Astrocyte (in vitro differentiated cells and primary cell): ENCODE data around the gene MUS81. TPM values are rescaled to one million over a fixed set of nuclear protein-coding genes. Genes with fewer than 3 reads are reported as not detected.

Experiments
- DNase-seq: peaks from one replicate; pipeline ENCODE4 v3.0.0-alpha.2; 2010; ENCODE audit warnings: low read depth
- FAIRE-seq: peaks from 2 replicates; lab custom pipeline; 2011; peaks lifted over from hg19 to GRCh38; lab: Jason Lieb, UNC
- H2AFZ ChIP-seq: 2 replicates; pipeline ENCODE4 v1.6.0; 2012; ENCODE audit warnings: low read depth, low read length, inconsistent platforms
- H3K27ac ChIP-seq: 2 replicates; pipeline ENCODE4 v1.5.1; 2011; ENCODE audit warnings: low read depth, low read length, inconsistent platforms
- H3K27me3 ChIP-seq: 2 replicates; pipeline ENCODE4 v1.6.0; 2011; ENCODE audit warnings: low read length, inconsistent platforms; ENCODE audit not compliant: insufficient read depth
- H3K36me3 ChIP-seq: 2 replicates; pipeline ENCODE4 v1.5.1; 2011; ENCODE audit warnings: low read length, inconsistent platforms; ENCODE audit not compliant: insufficient read depth
- H3K4me1 ChIP-seq: 2 replicates; pipeline ENCODE4 v1.5.1; 2011; ENCODE audit warnings: low read length, inconsistent platforms; ENCODE audit not compliant: insufficient read depth
- H3K4me2 ChIP-seq: 2 replicates; pipeline ENCODE4 v1.6.0; 2012; ENCODE audit warnings: low read length, inconsistent platforms
- H3K4me3 ChIP-seq: 2 replicates; pipeline ENCODE4 v1.5.1; 2011; ENCODE audit warnings: low read depth, mild to moderate bottlenecking, low read length, inconsistent platforms; ENCODE audit not compliant: insufficient read depth
- H3K79me2 ChIP-seq: 2 replicates; pipeline ENCODE4 v1.6.0; 2012; ENCODE audit warnings: mild to moderate bottlenecking, low read length, inconsistent platforms; ENCODE audit not compliant: insufficient read depth
- H3K9ac ChIP-seq: 2 replicates; pipeline ENCODE4 v1.6.0; 2012; ENCODE audit warnings: mild to moderate bottlenecking, low read length, inconsistent platforms
- H3K9me3 ChIP-seq: 2 replicates; pipeline ENCODE4 v1.5.1; 2012; ENCODE audit warnings: low read depth, mild to moderate bottlenecking, low read length, inconsistent platforms; ENCODE audit not compliant: insufficient read depth
- H4K20me1 ChIP-seq: 2 replicates; pipeline ENCODE4 v1.6.0; 2012; ENCODE audit warnings: low read length, inconsistent platforms; ENCODE audit not compliant: insufficient read depth
- H3K27ac Mint-ChIP-seq: one replicate; pipeline ENCODE4 v1.8.0; 2021; ENCODE audit warnings: mild to moderate bottlenecking, mixed read lengths; ENCODE audit not compliant: unreplicated experiment
- H3K27me3 Mint-ChIP-seq: one replicate; pipeline ENCODE4 v1.8.0; 2021; ENCODE audit warnings: low read depth, mixed read lengths; ENCODE audit not compliant: unreplicated experiment
- H3K36me3 Mint-ChIP-seq: one replicate; pipeline ENCODE4 v1.8.0; 2021; ENCODE audit warnings: low read depth, mixed read lengths; ENCODE audit not compliant: unreplicated experiment
- H3K4me1 Mint-ChIP-seq: one replicate; pipeline ENCODE4 v1.8.0; 2021; ENCODE audit warnings: low read depth, mixed read lengths; ENCODE audit not compliant: unreplicated experiment
- H3K4me3 Mint-ChIP-seq: one replicate; pipeline ENCODE4 v1.8.0; 2021; ENCODE audit warnings: mild to moderate bottlenecking, moderate library complexity, mixed read lengths; ENCODE audit not compliant: unreplicated experiment
- H3K9me3 Mint-ChIP-seq: one replicate; pipeline ENCODE4 v1.8.0; 2021; ENCODE audit warnings: mild to moderate bottlenecking, mixed read lengths; ENCODE audit not compliant: unreplicated experiment
- EZH2 ChIP-seq: IDR thresholded peaks from 2 replicates; pipeline ENCODE4 v1.6.1; 2012; ENCODE audit warnings: mild to moderate bottlenecking, low read length, inconsistent platforms; ENCODE audit not compliant: insufficient read depth
- total RNA-seq: library from RNA; stranded (reverse); gene quantifications from 2 replicates; pipeline ENCODE4 v1.2.1, GENCODE V29; 2021
- TF ChIP-seq, protein P1 (sequence below): IDR thresholded peaks from 2 replicates; pipeline ENCODE4 v1.5.1; 2011; ENCODE audit warnings: low read depth, mild to moderate bottlenecking, inconsistent platforms, low read length, moderate library complexity; ENCODE audit not compliant: insufficient read depth

MUS81 gene
- total RNA-seq, 1 donor from 2014 or later = 59.9 TPM

DNA sequence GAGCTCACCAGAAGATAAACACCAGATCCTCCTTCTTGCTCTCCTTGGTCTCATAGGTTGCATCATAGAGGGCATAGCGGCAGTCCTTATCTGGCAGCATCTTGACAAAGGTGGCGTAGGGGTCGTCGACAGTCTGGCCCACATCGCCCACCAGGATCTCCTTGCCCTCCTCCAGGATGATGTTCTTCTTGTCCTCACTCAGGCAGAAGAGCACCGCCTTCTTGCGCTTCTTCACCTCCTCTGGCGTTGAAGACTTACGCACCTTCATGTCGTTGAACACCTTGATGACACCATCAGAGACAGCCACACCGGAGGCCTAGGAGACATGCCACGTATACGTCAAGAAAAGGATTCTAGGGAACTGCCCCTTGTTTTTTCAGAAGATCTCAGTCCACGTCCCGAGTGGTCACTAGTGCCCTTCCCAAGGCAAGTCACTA is 4.3 kb upstream of the MUS81 start:
- Mint-ChIP-seq H3K27ac (peak overlapping the region; percentile 96), H3K4me3 (peak overlapping the region; percentile 99), H3K27me3 (no peaks in the 10 kb centered on the region), H3K4me1 (peaks cover 44% of the 10 kb centered on the region), H3K36me3 (peaks cover 41% of the 10 kb centered on the region), H3K9me3 (no peaks in the 10 kb centered on the region)
- no peaks in the 10 kb centered on the region for H3K27me3 ChIP-seq
- peaks cover 37% of the 10 kb centered on the region for H3K36me3 ChIP-seq
- peak overlapping the region; percentile 98 for H3K4me3 ChIP-seq
- DNase-seq (no peak), FAIRE-seq (no peak)
- H3K9ac ChIP-seq = peak overlapping the region; percentile 86
- H2AFZ ChIP-seq = no peak overlapping the region
- peaks cover 56% of the 10 kb centered on the region for H3K79me2 ChIP-seq
- peaks cover 67% of the 10 kb centered on the region for H4K20me1 ChIP-seq
- H3K27ac ChIP-seq = peak overlapping the region; percentile 48
- H3K4me2 ChIP-seq = peak overlapping the region; percentile 96
- H3K4me1 ChIP-seq = peaks cover 31% of the 10 kb centered on the region
- no peaks in the 10 kb centered on the region for H3K9me3 ChIP-seq
- TF ChIP-seq, protein P1, sequence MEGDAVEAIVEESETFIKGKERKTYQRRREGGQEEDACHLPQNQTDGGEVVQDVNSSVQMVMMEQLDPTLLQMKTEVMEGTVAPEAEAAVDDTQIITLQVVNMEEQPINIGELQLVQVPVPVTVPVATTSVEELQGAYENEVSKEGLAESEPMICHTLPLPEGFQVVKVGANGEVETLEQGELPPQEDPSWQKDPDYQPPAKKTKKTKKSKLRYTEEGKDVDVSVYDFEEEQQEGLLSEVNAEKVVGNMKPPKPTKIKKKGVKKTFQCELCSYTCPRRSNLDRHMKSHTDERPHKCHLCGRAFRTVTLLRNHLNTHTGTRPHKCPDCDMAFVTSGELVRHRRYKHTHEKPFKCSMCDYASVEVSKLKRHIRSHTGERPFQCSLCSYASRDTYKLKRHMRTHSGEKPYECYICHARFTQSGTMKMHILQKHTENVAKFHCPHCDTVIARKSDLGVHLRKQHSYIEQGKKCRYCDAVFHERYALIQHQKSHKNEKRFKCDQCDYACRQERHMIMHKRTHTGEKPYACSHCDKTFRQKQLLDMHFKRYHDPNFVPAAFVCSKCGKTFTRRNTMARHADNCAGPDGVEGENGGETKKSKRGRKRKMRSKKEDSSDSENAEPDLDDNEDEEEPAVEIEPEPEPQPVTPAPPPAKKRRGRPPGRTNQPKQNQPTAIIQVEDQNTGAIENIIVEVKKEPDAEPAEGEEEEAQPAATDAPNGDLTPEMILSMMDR = no peak
- no peak for TF ChIP-seq EZH2

- Histone ChIP-seq H3K36me3 (peaks cover 37% of the 10 kb centered on the region), H3K27me3 (no peaks in the 10 kb centered on the region), H3K4me3 (peak overlapping the region; percentile 98), H4K20me1 (peaks cover 62% of the 10 kb centered on the region), H3K9ac (peak overlapping the region; percentile 86), H3K27ac (peak overlapping the region; percentile 75), H3K79me2 (peaks cover 66% of the 10 kb centered on the region), H3K4me2 (peak overlapping the region; percentile 96), H3K9me3 (no peaks in the 10 kb centered on the region), H2AFZ (no peak overlapping the region), H3K4me1 (peaks cover 38% of the 10 kb centered on the region)
- peak overlapping the region; percentile 99 for H3K4me3 Mint-ChIP-seq
- no peak for FAIRE-seq
- H3K4me1 Mint-ChIP-seq = peaks cover 38% of the 10 kb centered on the region
- no peak for TF ChIP-seq EZH2
- TF ChIP-seq, protein P1 = no peak
- H3K9me3 Mint-ChIP-seq = no peaks in the 10 kb centered on the region
- peak overlapping the region; percentile 96 for H3K27ac Mint-ChIP-seq
- H3K27me3 Mint-ChIP-seq = no peaks in the 10 kb centered on the region
- H3K36me3 Mint-ChIP-seq = peaks cover 33% of the 10 kb centered on the region
- peak; percentile 40 for DNase-seq
These were observed 3.3 kb upstream of the MUS81 start for GRCh38 chr11:65856689-65857499.

- peaks cover 62% of the 10 kb centered on the region for H4K20me1 ChIP-seq
These were observed 2.8 kb upstream of the MUS81 start for GRCh38 chr11:65857500-65857852.

More at GRCh38 chr11:65857500-65857852, 2.8 kb upstream of the MUS81 start:
- Histone ChIP-seq H3K36me3 (peaks cover 34% of the 10 kb centered on the region), H3K9me3 (no peaks in the 10 kb centered on the region), H3K79me2 (peaks cover 71% of the 10 kb centered on the region), H3K4me2 (peak overlapping the region; percentile 96), H3K9ac (peak overlapping the region; percentile 86), H3K27me3 (no peaks in the 10 kb centered on the region), H2AFZ (no peak overlapping the region), H3K4me1 (peaks cover 44% of the 10 kb centered on the region), H3K27ac (peak overlapping the region; percentile 75), H3K4me3 (peak overlapping the region; percentile 98)
- Mint-ChIP-seq H3K36me3 (peaks cover 31% of the 10 kb centered on the region), H3K27ac (no peak overlapping the region), H3K4me1 (peaks cover 35% of the 10 kb centered on the region), H3K27me3 (no peaks in the 10 kb centered on the region), H3K9me3 (no peaks in the 10 kb centered on the region), H3K4me3 (peak overlapping the region; percentile 99)
- DNase-seq (no peak), FAIRE-seq (no peak)
- no peak for TF ChIP-seq EZH2
- TF ChIP-seq, protein P1 = no peak
